Ovary (tissue), 3 donors: ENCODE data around the gene OR2T34.

Source experiments
- EP300 ChIP-seq: sonication (generic); formaldehyde crosslinking; IDR thresholded peaks from one replicate; pipeline ENCODE4 v1.6.1; 2017; ENCODE audit warnings: antibody characterized with exemption
- POLR2A ChIP-seq: fragments of 450-650 bp; IDR thresholded peaks from one replicate; pipeline ENCODE4 v1.6.1; 2017; ENCODE audit warnings: antibody characterized with exemption, mild to moderate bottlenecking, moderate library complexity
- TF ChIP-seq, protein P1 (sequence below), 3 donors: fragments of 450-650 bp in 2 of 3; fragments of 200-600 bp in 1 of 3; IDR thresholded peaks; one replicate each; pipeline versions ENCODE4 v1.5.1 to v1.8.0; 2016 to 2022; ENCODE audit warnings: antibody characterized with exemption in 3 of 3, mild to moderate bottlenecking in 1 of 3
- donor health status: DM: no; HTN: no; CAD: no.

DNA sequence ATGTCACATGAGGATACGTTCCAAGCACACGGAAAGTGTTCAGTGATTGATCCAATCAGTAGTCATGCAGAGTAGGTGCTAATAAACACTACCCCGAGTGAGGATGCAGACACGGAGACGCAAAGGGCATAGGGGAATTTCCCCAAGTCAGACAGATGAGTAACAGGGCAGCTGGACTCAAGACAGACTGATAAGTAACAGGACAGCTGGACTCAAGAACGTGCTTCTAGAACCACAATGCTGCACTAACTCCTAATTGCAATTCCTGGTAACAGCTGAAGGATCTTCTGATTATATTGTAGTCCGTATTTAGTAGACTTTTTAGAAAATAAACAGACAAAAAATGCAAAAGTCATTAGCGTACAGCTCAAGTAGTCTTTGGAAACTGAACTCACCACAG lies 24.8 kb upstream of the OR2T34 start:
- TF ChIP-seq, protein P1, sequence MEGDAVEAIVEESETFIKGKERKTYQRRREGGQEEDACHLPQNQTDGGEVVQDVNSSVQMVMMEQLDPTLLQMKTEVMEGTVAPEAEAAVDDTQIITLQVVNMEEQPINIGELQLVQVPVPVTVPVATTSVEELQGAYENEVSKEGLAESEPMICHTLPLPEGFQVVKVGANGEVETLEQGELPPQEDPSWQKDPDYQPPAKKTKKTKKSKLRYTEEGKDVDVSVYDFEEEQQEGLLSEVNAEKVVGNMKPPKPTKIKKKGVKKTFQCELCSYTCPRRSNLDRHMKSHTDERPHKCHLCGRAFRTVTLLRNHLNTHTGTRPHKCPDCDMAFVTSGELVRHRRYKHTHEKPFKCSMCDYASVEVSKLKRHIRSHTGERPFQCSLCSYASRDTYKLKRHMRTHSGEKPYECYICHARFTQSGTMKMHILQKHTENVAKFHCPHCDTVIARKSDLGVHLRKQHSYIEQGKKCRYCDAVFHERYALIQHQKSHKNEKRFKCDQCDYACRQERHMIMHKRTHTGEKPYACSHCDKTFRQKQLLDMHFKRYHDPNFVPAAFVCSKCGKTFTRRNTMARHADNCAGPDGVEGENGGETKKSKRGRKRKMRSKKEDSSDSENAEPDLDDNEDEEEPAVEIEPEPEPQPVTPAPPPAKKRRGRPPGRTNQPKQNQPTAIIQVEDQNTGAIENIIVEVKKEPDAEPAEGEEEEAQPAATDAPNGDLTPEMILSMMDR (IDR thresholded peaks at IDR 0.05) = no peak
- TF ChIP-seq POLR2A (no peak), EP300 (no peak)
